Activated CD8-positive, alpha-beta memory T cell treated with anti-CD3 and anti-CD28 coated beads, Interleukin-2, amount 10 ng/mL, durations not matched to agents 7 days and 5 days (primary cell): ENCODE data around the gene VWA2. TPM values are rescaled to one million over a fixed set of nuclear protein-coding genes. Genes with fewer than 3 reads are reported as not detected.

Experiments used
- ATAC-seq: fragments of 150-1000 bp; cut with Tn5 transposase; one replicate; pipeline ENCODE4 v1.10.0; 2021; ENCODE audit warnings: moderate library complexity
- CTCF ChIA-PET: fragments of 350-600 bp; sonication (Branson Sonifier 250); formaldehyde crosslinking; loops from one replicate; lab custom pipeline; 2021; ENCODE audit warnings: antibody characterized with exemption; lab: Charles Lee
- DNase-seq: peaks from one replicate; pipeline ENCODE4 v3.0.0-alpha.2; 2020
- H3K27ac Mint-ChIP-seq: one replicate; pipeline ENCODE4 v1.8.0; 2021; ENCODE audit warnings: mild to moderate bottlenecking, mixed read lengths
- H3K27me3 Mint-ChIP-seq: one replicate; pipeline ENCODE4 v1.8.0; 2021; ENCODE audit warnings: mixed read lengths
- H3K36me3 Mint-ChIP-seq: one replicate; pipeline ENCODE4 v1.8.0; 2021; ENCODE audit warnings: mild to moderate bottlenecking, mixed read lengths
- H3K4me1 Mint-ChIP-seq: one replicate; pipeline ENCODE4 v1.8.0; 2021; ENCODE audit warnings: mixed read lengths
- H3K4me3 Mint-ChIP-seq: one replicate; pipeline ENCODE4 v1.8.0; 2021; ENCODE audit warnings: mild to moderate bottlenecking, moderate library complexity, mixed read lengths
- H3K9me3 Mint-ChIP-seq: one replicate; pipeline ENCODE4 v1.8.0; 2022; ENCODE audit warnings: low read depth, mixed read lengths
- total RNA-seq, 2 experiments: library from RNA; stranded (reverse); gene quantifications; one replicate each; pipeline ENCODE4 v1.2.3, GENCODE V29; 2021

The VWA2 gene
- total RNA-seq, 2 experiments from 2014 or later = not detected

GRCh38 chr10:114273910-114274309 lies 34.9 kb downstream of the VWA2 start:
- ATAC-seq (no peak), DNase-seq (no peak)
- no peak overlapping the region for H3K4me3 Mint-ChIP-seq
- H3K4me1 Mint-ChIP-seq = no peaks in the 10 kb centered on the region
- no peaks in the 10 kb centered on the region for H3K9me3 Mint-ChIP-seq
- no peaks in the 10 kb centered on the region for H3K36me3 Mint-ChIP-seq
- H3K27me3 Mint-ChIP-seq = peaks cover 32% of the 10 kb centered on the region
- CTCF ChIA-PET = no interaction called here
- no peak overlapping the region for H3K27ac Mint-ChIP-seq

DNA sequence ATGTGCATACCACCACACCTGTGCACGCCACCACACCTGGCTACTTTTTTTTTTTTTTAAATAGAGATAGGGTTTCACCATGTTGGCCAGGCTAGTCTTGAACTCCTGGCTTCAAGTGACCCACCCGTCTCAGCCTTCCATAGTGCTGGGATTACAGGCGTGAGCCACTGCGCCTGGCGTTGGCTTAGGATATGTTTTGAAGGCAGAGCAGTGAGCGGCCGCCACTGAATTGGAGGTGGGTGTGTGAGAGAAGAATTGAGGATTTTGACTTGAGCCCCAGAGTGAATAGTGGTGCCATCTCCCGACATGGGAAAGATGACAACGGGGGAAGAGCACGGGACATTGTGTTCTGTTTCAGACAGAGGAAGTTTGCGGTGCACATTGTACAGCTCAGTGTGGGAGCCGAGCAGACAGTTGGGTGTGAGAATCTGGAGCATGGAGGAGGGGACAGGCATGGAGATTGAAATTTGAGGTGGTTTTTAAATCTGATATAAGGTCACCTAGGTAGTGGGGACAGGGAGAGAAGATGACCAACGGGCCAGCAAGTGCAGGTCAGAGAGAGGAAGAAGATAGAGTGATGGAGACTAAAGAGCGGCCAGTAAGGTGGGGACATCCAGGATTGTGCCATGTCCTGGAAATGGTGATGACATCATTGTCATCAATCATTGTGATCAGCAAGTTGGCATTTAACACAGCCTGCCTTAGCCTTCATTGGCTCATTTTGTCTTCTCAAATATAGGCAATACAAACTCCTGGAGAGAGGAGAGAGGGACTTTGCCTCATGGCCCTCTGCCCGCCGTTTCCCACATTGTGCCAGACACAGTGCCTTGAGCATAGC lies 35.8 kb downstream of the VWA2 start:
- DNase-seq = no peak
- CTCF ChIA-PET = no interaction called here
- no peak for ATAC-seq
- H3K4me3 Mint-ChIP-seq = no peak overlapping the region
- peaks cover 27% of the 10 kb centered on the region for H3K27me3 Mint-ChIP-seq
- no peaks in the 10 kb centered on the region for H3K4me1 Mint-ChIP-seq
- H3K9me3 Mint-ChIP-seq = no peaks in the 10 kb centered on the region
- H3K27ac Mint-ChIP-seq = no peak overlapping the region
- H3K36me3 Mint-ChIP-seq = no peaks in the 10 kb centered on the region

DNA sequence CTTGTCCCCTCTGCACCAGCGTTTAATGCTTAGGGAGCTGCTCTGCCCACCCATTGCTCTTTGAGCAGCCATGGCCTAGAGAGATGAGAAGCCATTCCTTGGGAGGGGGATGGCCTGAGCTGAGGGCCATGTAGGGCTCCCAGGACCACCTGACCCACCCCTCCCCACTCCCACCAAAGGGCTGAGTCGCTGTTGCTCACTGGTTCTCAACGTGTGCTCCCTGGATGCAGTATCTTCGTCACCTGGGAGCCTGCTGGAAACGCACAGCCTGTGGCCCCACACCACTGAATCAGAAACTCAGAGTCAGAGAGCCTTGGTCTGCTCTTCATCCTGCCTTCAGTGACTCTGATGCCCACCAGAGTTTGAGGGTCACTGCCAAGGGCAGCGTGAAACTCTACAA lies 37.0 kb downstream of the VWA2 start:
- Mint-ChIP-seq H3K36me3 (no peaks in the 10 kb centered on the region), H3K4me1 (no peaks in the 10 kb centered on the region), H3K4me3 (no peak overlapping the region), H3K27me3 (peaks cover 17% of the 10 kb centered on the region), H3K9me3 (no peaks in the 10 kb centered on the region), H3K27ac (no peak overlapping the region)
- no peak for ATAC-seq
- no peak for DNase-seq
- CTCF ChIA-PET = no interaction called here

DNA sequence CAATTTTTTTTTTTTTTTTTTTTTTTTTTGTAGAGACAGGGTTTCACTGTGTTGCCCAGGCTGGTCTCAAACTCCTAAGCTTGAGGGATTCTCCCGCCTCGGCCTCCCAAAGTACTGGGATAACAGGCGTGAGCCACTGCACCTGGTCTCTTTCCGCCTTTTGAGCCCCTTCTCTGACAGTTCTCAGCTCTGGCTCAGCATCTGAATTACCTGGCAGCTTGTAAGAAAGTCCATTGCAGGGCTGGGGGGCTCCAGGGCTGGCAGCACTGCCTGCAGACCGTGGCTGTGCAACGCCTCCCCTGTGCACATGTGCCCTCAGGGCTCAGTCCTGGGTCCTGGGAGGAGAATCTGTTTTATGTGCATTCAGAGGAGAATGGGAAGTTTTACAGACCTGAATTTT lies 37.6 kb downstream of the VWA2 start:
- Mint-ChIP-seq H3K9me3 (no peaks in the 10 kb centered on the region), H3K4me1 (no peaks in the 10 kb centered on the region), H3K36me3 (no peaks in the 10 kb centered on the region), H3K27me3 (peaks cover 14% of the 10 kb centered on the region), H3K27ac (no peak overlapping the region), H3K4me3 (no peak overlapping the region)
- ATAC-seq (no peak), DNase-seq (no peak)
- CTCF ChIA-PET = no interaction called here

GRCh38 chr10:114278140-114278883 lies 39.3 kb downstream of the VWA2 start:
- DNase-seq = no peak
- no peak for ATAC-seq
- H3K4me1 Mint-ChIP-seq = no peaks in the 10 kb centered on the region
- no peaks in the 10 kb centered on the region for H3K9me3 Mint-ChIP-seq
- CTCF ChIA-PET = no interaction called here
- H3K27me3 Mint-ChIP-seq = peaks cover 7% of the 10 kb centered on the region
- no peaks in the 10 kb centered on the region for H3K36me3 Mint-ChIP-seq
- H3K27ac Mint-ChIP-seq = no peak overlapping the region
- H3K4me3 Mint-ChIP-seq = no peak overlapping the region

DNA sequence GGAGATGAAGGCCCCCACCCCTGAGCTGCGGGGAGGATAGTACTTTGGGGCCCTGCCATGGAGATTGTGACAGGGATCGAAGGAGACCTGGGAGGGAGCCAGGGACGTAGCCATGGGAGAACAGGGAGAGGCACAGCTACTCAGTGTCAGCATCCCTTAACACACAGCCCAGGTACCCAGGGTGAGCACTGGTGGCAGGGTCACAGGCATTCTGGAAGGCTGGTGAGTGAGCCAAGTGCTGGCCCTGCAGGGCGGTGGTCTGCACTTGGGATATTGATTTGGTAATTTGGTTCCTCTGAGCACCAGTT lies 39.8 kb downstream of the VWA2 start:
- no peak for ATAC-seq
- no peaks in the 10 kb centered on the region for H3K9me3 Mint-ChIP-seq
- H3K27me3 Mint-ChIP-seq = peaks cover 7% of the 10 kb centered on the region
- no peaks in the 10 kb centered on the region for H3K36me3 Mint-ChIP-seq
- no peak overlapping the region for H3K4me3 Mint-ChIP-seq
- CTCF ChIA-PET = no interaction called here
- no peak overlapping the region for H3K27ac Mint-ChIP-seq
- no peak for DNase-seq
- H3K4me1 Mint-ChIP-seq = no peaks in the 10 kb centered on the region

GRCh38 chr10:114279289-114279688 lies 40.2 kb downstream of the VWA2 start:
- CTCF ChIA-PET = no interaction called here
- Mint-ChIP-seq H3K4me1 (no peaks in the 10 kb centered on the region), H3K4me3 (no peak overlapping the region), H3K36me3 (no peaks in the 10 kb centered on the region), H3K9me3 (no peaks in the 10 kb centered on the region), H3K27me3 (peaks cover 6% of the 10 kb centered on the region), H3K27ac (no peak overlapping the region)
- DNase-seq (no peak), ATAC-seq (no peak)

GRCh38 chr10:114279901-114280644 lies 41.0 kb downstream of the VWA2 start:
- no peaks in the 10 kb centered on the region for H3K9me3 Mint-ChIP-seq
- no peaks in the 10 kb centered on the region for H3K36me3 Mint-ChIP-seq
- CTCF ChIA-PET = no interaction called here
- ATAC-seq (no peak), DNase-seq (no peak)
- H3K27ac Mint-ChIP-seq = no peak overlapping the region
- peaks cover 6% of the 10 kb centered on the region for H3K27me3 Mint-ChIP-seq
- no peaks in the 10 kb centered on the region for H3K4me1 Mint-ChIP-seq
- H3K4me3 Mint-ChIP-seq = no peak overlapping the region

- Mint-ChIP-seq H3K4me1 (no peaks in the 10 kb centered on the region), H3K27me3 (peaks cover 6% of the 10 kb centered on the region), H3K36me3 (no peaks in the 10 kb centered on the region), H3K27ac (no peak overlapping the region), H3K9me3 (no peaks in the 10 kb centered on the region), H3K4me3 (no peak overlapping the region)
- ATAC-seq (no peak), DNase-seq (no peak)
- CTCF ChIA-PET = no interaction called here
Measured at GRCh38 chr10:114281006-114281405, 42.0 kb downstream of the VWA2 start.

GRCh38 chr10:114281461-114281860 lies 42.4 kb downstream of the VWA2 start:
- CTCF ChIA-PET = no interaction called here

DNA sequence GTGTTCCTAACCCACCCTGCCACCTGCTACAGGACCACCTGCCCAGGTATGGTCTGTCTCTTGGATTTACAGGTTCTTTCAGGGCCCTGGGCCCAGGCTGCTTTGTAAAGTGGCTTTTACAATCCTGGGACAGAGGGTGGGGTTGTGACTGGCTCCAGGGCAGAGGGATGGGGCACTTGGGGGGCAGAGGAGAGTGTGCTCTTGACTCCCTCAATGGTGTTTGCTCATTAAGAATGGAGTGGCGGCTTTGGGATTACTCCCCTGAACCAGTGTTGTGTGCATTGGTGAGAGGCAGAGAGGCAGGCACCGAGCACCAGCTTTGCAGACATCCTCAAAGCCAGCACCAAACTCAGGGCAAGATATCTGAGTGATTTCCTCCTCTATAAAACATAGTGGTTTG lies 43.5 kb downstream of the VWA2 start:
- Mint-ChIP-seq H3K27ac (no peak overlapping the region), H3K4me1 (no peaks in the 10 kb centered on the region), H3K4me3 (no peak overlapping the region), H3K9me3 (no peaks in the 10 kb centered on the region), H3K27me3 (peaks cover 3% of the 10 kb centered on the region), H3K36me3 (no peaks in the 10 kb centered on the region)
- CTCF ChIA-PET = interaction anchor here (2.2 kb wide), 1 partner anchor 21 kb away, joined by 7 read pairs; no protein-coding TSS in a partner anchor
- DNase-seq (no peak), ATAC-seq (no peak)

More at GRCh38 chr10:114281461-114281860, 42.4 kb downstream of the VWA2 start:
- no peaks in the 10 kb centered on the region for H3K9me3 Mint-ChIP-seq
- DNase-seq (no peak), ATAC-seq (no peak)
- H3K4me3 Mint-ChIP-seq = no peak overlapping the region
- H3K36me3 Mint-ChIP-seq = no peaks in the 10 kb centered on the region
- no peak overlapping the region for H3K27ac Mint-ChIP-seq
- H3K27me3 Mint-ChIP-seq = peaks cover 6% of the 10 kb centered on the region
- no peaks in the 10 kb centered on the region for H3K4me1 Mint-ChIP-seq

GRCh38 chr10:114283091-114283490 lies 44.0 kb downstream of the VWA2 start:
- CTCF ChIA-PET = interaction anchor here (2.2 kb wide), 1 partner anchor 21 kb away, joined by 7 read pairs; no protein-coding TSS in a partner anchor

DNA sequence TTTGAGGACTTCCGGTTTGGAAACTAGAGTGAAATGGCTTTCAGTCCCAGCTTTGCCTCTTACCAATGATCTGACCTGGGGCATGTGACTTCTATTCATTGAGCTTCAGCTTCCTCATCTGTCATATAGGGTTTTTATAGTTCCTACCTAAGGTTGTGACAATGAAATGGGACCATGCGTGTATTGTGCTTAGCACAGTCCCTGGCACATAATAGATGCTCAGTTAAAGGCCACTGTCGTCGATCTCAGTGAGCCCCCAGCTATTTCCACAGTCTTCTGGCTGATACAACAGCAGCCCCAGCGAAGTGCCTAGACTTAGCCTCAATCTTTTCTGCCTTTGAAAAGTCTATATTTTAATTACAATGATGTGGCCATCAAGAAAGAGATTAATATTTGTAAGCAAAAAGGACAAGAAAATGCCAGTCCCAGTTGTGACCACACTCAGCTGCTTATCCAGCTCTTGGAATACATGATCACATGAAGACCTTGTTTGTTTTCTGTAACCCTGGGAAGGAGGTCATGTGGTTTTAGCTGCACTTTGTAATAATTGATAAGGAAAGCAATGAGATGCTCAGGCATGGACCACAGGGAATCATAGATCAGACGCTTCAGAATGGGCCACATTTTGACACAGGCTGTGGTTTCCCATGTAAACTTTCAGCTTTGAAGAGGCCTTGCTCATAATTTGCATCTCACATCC lies 44.6 kb downstream of the VWA2 start:
- Mint-ChIP-seq H3K4me1 (peaks cover 6% of the 10 kb centered on the region), H3K9me3 (no peaks in the 10 kb centered on the region), H3K27me3 (peaks cover 2% of the 10 kb centered on the region), H3K36me3 (no peaks in the 10 kb centered on the region), H3K4me3 (no peak overlapping the region), H3K27ac (no peak overlapping the region)
- CTCF ChIA-PET = interaction anchor here (2.2 kb wide), 1 partner anchor 20 kb away, joined by 7 read pairs; no protein-coding TSS in a partner anchor
- DNase-seq = no peak
- no peak for ATAC-seq

More at GRCh38 chr10:114283091-114283490, 44.0 kb downstream of the VWA2 start:
- Mint-ChIP-seq H3K9me3 (no peaks in the 10 kb centered on the region), H3K27ac (no peak overlapping the region), H3K4me1 (peaks cover under 1% of the 10 kb centered on the region), H3K36me3 (no peaks in the 10 kb centered on the region), H3K4me3 (no peak overlapping the region), H3K27me3 (peaks cover 2% of the 10 kb centered on the region)
- DNase-seq = no peak
- ATAC-seq = no peak
